ENCODE data around the gene ARHGEF16. TPM values are rescaled to one million over a fixed set of nuclear protein-coding genes. Genes with fewer than 3 reads are reported as not detected.

The ARHGEF16 gene
- total RNA-seq, 1 experiment from 2014 or later = 10.1 TPM

DNA sequence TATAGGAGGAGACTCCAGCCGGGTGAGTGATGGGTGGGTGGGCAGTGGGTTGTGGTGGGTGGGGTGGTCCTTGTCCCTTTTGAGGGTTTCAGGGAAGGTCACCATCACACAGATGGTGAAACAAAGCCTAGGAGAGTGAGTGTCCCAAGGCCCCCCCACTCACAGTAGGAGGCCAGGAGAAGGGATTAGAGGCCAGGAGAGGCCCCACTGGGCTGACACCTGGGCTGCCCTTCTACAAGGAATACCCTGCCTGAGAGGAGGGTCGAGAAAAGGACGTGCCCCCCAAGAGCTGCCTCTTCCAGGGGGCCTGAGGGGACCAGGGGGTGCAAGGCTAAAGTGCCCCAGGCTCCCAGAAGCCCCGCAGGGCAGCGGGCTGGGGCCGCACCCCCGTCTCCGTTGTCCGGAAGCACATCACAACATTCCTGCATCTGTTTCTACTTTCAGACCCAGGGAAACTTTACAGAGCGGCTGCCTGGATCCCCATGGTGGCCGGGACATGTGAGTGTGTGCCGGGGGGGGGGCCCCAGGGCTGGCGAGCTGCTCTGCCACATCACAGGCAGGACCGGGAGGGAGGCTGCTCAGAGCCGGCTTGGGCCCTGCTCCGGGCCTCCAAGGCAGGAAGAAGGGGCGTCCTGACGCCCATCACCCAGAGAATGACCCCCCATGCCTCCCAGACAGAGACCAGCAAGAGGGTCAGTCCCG is 68.2 kb downstream of the ARHGEF16 start:
- Histone ChIP-seq H3K36me3 (ENCODE audit: control insufficient read depth, insufficient read depth, low read length) (no peaks in the 10 kb centered on the region), H3K4me1 (ENCODE audit: control insufficient read depth, insufficient read depth, low read length) (no peaks in the 10 kb centered on the region), H3K27ac (ENCODE audit: low read length) (no peak overlapping the region), H3K9me3 (ENCODE audit: control insufficient read depth, insufficient read depth, low read depth, low read length) (no peaks in the 10 kb centered on the region), H3K4me3 (ENCODE audit: low read depth in 2 of 2, low read length in 2 of 2) (no peak overlapping the region), H3K27me3 (ENCODE audit: control insufficient read depth, insufficient read depth, low read length) (no peaks in the 10 kb centered on the region)
- TF ChIP-seq, protein P1, sequence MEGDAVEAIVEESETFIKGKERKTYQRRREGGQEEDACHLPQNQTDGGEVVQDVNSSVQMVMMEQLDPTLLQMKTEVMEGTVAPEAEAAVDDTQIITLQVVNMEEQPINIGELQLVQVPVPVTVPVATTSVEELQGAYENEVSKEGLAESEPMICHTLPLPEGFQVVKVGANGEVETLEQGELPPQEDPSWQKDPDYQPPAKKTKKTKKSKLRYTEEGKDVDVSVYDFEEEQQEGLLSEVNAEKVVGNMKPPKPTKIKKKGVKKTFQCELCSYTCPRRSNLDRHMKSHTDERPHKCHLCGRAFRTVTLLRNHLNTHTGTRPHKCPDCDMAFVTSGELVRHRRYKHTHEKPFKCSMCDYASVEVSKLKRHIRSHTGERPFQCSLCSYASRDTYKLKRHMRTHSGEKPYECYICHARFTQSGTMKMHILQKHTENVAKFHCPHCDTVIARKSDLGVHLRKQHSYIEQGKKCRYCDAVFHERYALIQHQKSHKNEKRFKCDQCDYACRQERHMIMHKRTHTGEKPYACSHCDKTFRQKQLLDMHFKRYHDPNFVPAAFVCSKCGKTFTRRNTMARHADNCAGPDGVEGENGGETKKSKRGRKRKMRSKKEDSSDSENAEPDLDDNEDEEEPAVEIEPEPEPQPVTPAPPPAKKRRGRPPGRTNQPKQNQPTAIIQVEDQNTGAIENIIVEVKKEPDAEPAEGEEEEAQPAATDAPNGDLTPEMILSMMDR (IDR thresholded peaks at IDR 0.05) = no peak
- TF ChIP-seq TCF7L2 (IDR thresholded peaks at IDR 0.05; ENCODE audit: low read depth, low read length) = no peak
- TF ChIP-seq POLR2AphosphoS5 (IDR thresholded peaks at IDR 0.05; ENCODE audit: low read depth, low read length) = no peak
- TF ChIP-seq SIN3A (IDR thresholded peaks at IDR 0.05; ENCODE audit: borderline replicate concordance, insufficient read depth, low read depth, low read length) = no peak
- TF ChIP-seq, protein P2, sequence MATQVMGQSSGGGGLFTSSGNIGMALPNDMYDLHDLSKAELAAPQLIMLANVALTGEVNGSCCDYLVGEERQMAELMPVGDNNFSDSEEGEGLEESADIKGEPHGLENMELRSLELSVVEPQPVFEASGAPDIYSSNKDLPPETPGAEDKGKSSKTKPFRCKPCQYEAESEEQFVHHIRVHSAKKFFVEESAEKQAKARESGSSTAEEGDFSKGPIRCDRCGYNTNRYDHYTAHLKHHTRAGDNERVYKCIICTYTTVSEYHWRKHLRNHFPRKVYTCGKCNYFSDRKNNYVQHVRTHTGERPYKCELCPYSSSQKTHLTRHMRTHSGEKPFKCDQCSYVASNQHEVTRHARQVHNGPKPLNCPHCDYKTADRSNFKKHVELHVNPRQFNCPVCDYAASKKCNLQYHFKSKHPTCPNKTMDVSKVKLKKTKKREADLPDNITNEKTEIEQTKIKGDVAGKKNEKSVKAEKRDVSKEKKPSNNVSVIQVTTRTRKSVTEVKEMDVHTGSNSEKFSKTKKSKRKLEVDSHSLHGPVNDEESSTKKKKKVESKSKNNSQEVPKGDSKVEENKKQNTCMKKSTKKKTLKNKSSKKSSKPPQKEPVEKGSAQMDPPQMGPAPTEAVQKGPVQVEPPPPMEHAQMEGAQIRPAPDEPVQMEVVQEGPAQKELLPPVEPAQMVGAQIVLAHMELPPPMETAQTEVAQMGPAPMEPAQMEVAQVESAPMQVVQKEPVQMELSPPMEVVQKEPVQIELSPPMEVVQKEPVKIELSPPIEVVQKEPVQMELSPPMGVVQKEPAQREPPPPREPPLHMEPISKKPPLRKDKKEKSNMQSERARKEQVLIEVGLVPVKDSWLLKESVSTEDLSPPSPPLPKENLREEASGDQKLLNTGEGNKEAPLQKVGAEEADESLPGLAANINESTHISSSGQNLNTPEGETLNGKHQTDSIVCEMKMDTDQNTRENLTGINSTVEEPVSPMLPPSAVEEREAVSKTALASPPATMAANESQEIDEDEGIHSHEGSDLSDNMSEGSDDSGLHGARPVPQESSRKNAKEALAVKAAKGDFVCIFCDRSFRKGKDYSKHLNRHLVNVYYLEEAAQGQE (IDR thresholded peaks at IDR 0.05; ENCODE audit: insufficient read depth in 1 of 2, low read depth in 2 of 2, low read length in 1 of 2) = no peak
- ATAC-seq (no peak), DNase-seq (ENCODE audit: low read depth, low spot score) (no peak)
- BruUV-seq (replicated peaks) = no TSS peak
- POLR2A ChIA-PET = no interaction called here
- in situ Hi-C loops (cut with HindIII; ENCODE audit: low pct_unique_long_range_greater_than_20kb, low sequenced_read_pairs) (no loop called here), intact Hi-C loops (cut with micrococcal nuclease; ENCODE audit: unreplicated experiment) (no loop called here)
- CTCF ChIA-PET = no interaction called here

- no peak for ATAC-seq
- Histone ChIP-seq H3K36me3 (ENCODE audit: control insufficient read depth, insufficient read depth, low read length) (no peaks in the 10 kb centered on the region), H3K9me3 (ENCODE audit: control insufficient read depth, insufficient read depth, low read depth, low read length) (no peaks in the 10 kb centered on the region), H3K4me1 (ENCODE audit: control insufficient read depth, insufficient read depth, low read length) (peaks cover 3% of the 10 kb centered on the region; the same call in 1 of the 2 replicates), H3K4me3 (ENCODE audit: low read depth in 2 of 2, low read length in 2 of 2) (no peak overlapping the region), H3K27me3 (ENCODE audit: control insufficient read depth, insufficient read depth, low read length) (no peaks in the 10 kb centered on the region), H3K27ac (ENCODE audit: low read length) (no peak overlapping the region)
- BruUV-seq (replicated peaks) = no TSS peak
- ChIA-PET POLR2A (no interaction called here), CTCF (no interaction called here)
- no peak for DNase-seq (ENCODE audit: low read depth, low spot score)
- no peak for TF ChIP-seq POLR2AphosphoS5 (IDR thresholded peaks at IDR 0.05; ENCODE audit: low read depth, low read length)
- TF ChIP-seq, protein P2 (IDR thresholded peaks at IDR 0.05; ENCODE audit: insufficient read depth in 1 of 2, low read depth in 2 of 2, low read length in 1 of 2) = no peak
- TF ChIP-seq, protein P1 (IDR thresholded peaks at IDR 0.05) = no peak
- no peak for TF ChIP-seq TCF7L2 (IDR thresholded peaks at IDR 0.05; ENCODE audit: low read depth, low read length)
- no peak for TF ChIP-seq SIN3A (IDR thresholded peaks at IDR 0.05; ENCODE audit: borderline replicate concordance, insufficient read depth, low read depth, low read length)
- intact Hi-C loops (cut with micrococcal nuclease; ENCODE audit: unreplicated experiment) (no loop called here), in situ Hi-C loops (cut with HindIII; ENCODE audit: low pct_unique_long_range_greater_than_20kb, low sequenced_read_pairs) (no loop called here)
Observed at GRCh38 chr1:3523980-3524379, 69.5 kb downstream of the ARHGEF16 start.
